Measurements from ENCODE around the gene KRTAP3-2. TPM values are rescaled to one million over a fixed set of nuclear protein-coding genes. Genes with fewer than 3 reads are reported as not detected.

The KRTAP3-2 gene
- total RNA-seq, 1 experiment from 2014 or later = not detected

DNA sequence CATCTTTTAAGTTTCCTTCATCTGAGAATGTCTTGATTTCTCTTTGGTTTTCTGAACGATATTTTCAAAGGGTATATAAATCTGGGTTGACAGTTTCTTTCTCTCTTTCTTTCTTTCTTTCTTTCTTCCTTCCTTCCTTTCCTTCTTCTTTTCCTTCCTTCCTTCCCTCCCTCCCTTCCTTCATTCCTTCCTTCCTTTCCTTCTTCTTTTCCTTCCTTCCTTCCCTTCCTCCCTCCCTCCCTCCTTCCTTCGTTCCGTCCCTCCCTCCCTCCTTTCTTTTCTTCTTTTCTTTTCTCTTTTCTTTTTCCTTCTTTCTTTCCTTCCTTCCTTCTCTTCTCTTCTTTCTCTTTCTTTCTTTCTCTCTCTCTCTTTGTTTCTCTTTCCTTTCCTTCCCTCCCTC lies 25.3 kb downstream of the KRTAP3-2 start:
- RAD21 ChIA-PET (ENCODE audit: low non-redundant PET in 1 of 2, low total read pairs in 2 of 2, uncharacterized antibody in 2 of 2, unreplicated experiment in 2 of 2) = no interaction called here
- CTCF ChIA-PET = no interaction called here
- Histone ChIP-seq H3K4me2 (ENCODE audit: low read length) (no peak overlapping the region), H3K9me2 (ENCODE audit: insufficient read depth) (no peaks in the 10 kb centered on the region), H3K27ac (ENCODE audit: low read depth, low read length) (no peak overlapping the region), H3K4me3 (replicated peaks in 1 of 2; ENCODE audit: low read depth in 1 of 2, low read length in 2 of 2) (no peak overlapping the region), H3K9ac (ENCODE audit: low read length) (no peak overlapping the region), H3K9me3 (ENCODE audit: control insufficient read depth in 1 of 2, insufficient read depth in 1 of 2, low read depth in 1 of 2, low read length in 2 of 2) (no peaks in the 10 kb centered on the region), H3K4me1 (ENCODE audit: control insufficient read depth in 1 of 2, insufficient read depth in 2 of 2, low read length in 2 of 2) (0 out of 4 replicates have a peak, but pooled peaks cover 0 to 3% of the 10 kb centered on the region in 2 experiments), H2AFZ (ENCODE audit: low read depth, low read length, poor library complexity, severe bottlenecking) (no peak overlapping the region), H3K27me3 (ENCODE audit: insufficient read depth, low read length) (no peaks in the 10 kb centered on the region), H4K20me1 (ENCODE audit: insufficient read depth) (no peaks in the 10 kb centered on the region), H3K79me2 (ENCODE audit: insufficient read depth, low read length) (no peaks in the 10 kb centered on the region), H3K36me3 (ENCODE audit: control insufficient read depth in 1 of 2, insufficient read depth in 2 of 2, low read length in 2 of 2) (no peaks in the 10 kb centered on the region)
- intact Hi-C loops (cut with micrococcal nuclease) = no loop called here
- BruUV-seq (replicated peaks) = no TSS peak
- no peak for TF ChIP-seq ZFX (IDR thresholded peaks at IDR 0.05)
- no peak for TF ChIP-seq RAD21 (IDR thresholded peaks at IDR 0.05; ENCODE audit: low read depth)
- TF ChIP-seq, protein P1, sequence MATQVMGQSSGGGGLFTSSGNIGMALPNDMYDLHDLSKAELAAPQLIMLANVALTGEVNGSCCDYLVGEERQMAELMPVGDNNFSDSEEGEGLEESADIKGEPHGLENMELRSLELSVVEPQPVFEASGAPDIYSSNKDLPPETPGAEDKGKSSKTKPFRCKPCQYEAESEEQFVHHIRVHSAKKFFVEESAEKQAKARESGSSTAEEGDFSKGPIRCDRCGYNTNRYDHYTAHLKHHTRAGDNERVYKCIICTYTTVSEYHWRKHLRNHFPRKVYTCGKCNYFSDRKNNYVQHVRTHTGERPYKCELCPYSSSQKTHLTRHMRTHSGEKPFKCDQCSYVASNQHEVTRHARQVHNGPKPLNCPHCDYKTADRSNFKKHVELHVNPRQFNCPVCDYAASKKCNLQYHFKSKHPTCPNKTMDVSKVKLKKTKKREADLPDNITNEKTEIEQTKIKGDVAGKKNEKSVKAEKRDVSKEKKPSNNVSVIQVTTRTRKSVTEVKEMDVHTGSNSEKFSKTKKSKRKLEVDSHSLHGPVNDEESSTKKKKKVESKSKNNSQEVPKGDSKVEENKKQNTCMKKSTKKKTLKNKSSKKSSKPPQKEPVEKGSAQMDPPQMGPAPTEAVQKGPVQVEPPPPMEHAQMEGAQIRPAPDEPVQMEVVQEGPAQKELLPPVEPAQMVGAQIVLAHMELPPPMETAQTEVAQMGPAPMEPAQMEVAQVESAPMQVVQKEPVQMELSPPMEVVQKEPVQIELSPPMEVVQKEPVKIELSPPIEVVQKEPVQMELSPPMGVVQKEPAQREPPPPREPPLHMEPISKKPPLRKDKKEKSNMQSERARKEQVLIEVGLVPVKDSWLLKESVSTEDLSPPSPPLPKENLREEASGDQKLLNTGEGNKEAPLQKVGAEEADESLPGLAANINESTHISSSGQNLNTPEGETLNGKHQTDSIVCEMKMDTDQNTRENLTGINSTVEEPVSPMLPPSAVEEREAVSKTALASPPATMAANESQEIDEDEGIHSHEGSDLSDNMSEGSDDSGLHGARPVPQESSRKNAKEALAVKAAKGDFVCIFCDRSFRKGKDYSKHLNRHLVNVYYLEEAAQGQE (IDR thresholded peaks at IDR 0.05; ENCODE audit: low read depth) = no peak
- TF ChIP-seq SRF (IDR thresholded peaks at IDR 0.05; ENCODE audit: low read depth) = no peak
- TF ChIP-seq JUND (IDR thresholded peaks at IDR 0.05) = no peak
- no peak for TF ChIP-seq EZH2phosphoT487 (IDR thresholded peaks at IDR 0.05; ENCODE audit: borderline replicate concordance)
- TF ChIP-seq YY1 (IDR thresholded peaks at IDR 0.05; ENCODE audit: extremely low read depth, insufficient replicate concordance, low read depth, low read length) = no peak
- TF ChIP-seq CEBPB (IDR thresholded peaks at IDR 0.05; ENCODE audit: low read depth) = no peak
- TF ChIP-seq TCF7L2 (IDR thresholded peaks at IDR 0.05; ENCODE audit: borderline replicate concordance, extremely low read depth, insufficient read depth, insufficient read length) = no peak
- no peak for ATAC-seq
- DNase-seq (ENCODE audit: low read depth, low spot score) = no peak
- POLR2A ChIA-PET = no interaction called here

Measured in HCT116 (cell line).